Measurements from ENCODE around the gene MAML2.

DNA sequence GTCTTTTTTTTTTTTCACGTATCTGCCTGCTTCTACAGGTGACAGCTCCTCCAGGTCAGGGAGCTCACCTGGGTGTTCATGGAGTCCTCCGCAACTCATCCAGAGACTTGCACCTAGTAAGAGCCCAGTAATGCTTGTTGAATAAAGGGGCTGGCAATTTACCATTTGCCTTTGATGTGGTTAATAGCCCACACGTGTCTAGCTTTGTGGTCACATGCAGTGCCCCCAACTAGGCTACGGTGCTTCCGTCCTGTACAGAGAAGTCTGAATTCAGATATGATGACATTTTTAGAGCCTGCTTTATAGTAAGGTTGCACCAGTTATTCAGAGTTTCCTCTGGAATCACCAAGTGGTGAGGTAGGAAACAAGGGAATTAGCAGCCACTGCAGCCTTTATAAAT is 219.7 kb downstream of the MAML2 start:
- no peak for TF ChIP-seq POLR2A (IDR thresholded peaks at IDR 0.05)
- TF ChIP-seq, protein P1, sequence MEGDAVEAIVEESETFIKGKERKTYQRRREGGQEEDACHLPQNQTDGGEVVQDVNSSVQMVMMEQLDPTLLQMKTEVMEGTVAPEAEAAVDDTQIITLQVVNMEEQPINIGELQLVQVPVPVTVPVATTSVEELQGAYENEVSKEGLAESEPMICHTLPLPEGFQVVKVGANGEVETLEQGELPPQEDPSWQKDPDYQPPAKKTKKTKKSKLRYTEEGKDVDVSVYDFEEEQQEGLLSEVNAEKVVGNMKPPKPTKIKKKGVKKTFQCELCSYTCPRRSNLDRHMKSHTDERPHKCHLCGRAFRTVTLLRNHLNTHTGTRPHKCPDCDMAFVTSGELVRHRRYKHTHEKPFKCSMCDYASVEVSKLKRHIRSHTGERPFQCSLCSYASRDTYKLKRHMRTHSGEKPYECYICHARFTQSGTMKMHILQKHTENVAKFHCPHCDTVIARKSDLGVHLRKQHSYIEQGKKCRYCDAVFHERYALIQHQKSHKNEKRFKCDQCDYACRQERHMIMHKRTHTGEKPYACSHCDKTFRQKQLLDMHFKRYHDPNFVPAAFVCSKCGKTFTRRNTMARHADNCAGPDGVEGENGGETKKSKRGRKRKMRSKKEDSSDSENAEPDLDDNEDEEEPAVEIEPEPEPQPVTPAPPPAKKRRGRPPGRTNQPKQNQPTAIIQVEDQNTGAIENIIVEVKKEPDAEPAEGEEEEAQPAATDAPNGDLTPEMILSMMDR (IDR thresholded peaks at IDR 0.05) = no peak

All from esophagus squamous epithelium (tissue), 4 donors.